Calu3 (cell line): Measurements from ENCODE around the gene CIROP. TPM values are rescaled to one million over a fixed set of nuclear protein-coding genes. Genes with fewer than 3 reads are reported as not detected.
"Not testable (repeated sequence)": the region's sequence is repeated elsewhere in the genome, so short reads cannot be mapped to it uniquely, and the experiment has no call there.

Experiments used
- BruUV-seq: library from RNA; stranded (reverse); fragments of 400-500 nt; replicated peaks from 2 replicates; lab custom pipeline; 2021; lab: Mats Ljungman, UMichigan
- CTCF ChIA-PET: fragments of 300-600 bp; sonication (Branson Sonifier 250); formaldehyde crosslinking; loops from one replicate; lab custom pipeline; 2022; ENCODE audit warnings: antibody characterized with exemption; lab: Charles Lee
- DNase-seq: peaks from one replicate; pipeline ENCODE4 v3.0.0; 2022
- H3K27ac Mint-ChIP-seq: one replicate; pipeline ENCODE4 v1.8.0; 2022; ENCODE audit warnings: mixed read lengths; ENCODE audit not compliant: unreplicated experiment
- H3K27me3 Mint-ChIP-seq: one replicate; pipeline ENCODE4 v1.8.0; 2022; ENCODE audit warnings: mixed read lengths; ENCODE audit not compliant: unreplicated experiment
- H3K36me3 Mint-ChIP-seq: one replicate; pipeline ENCODE4 v1.8.0; 2022; ENCODE audit warnings: mild to moderate bottlenecking, moderate library complexity, mixed read lengths; ENCODE audit not compliant: insufficient read depth, unreplicated experiment
- H3K4me1 Mint-ChIP-seq: one replicate; pipeline ENCODE4 v1.8.0; 2022; ENCODE audit warnings: mild to moderate bottlenecking, low read depth, mixed read lengths; ENCODE audit not compliant: unreplicated experiment
- H3K4me3 Mint-ChIP-seq: one replicate; pipeline ENCODE4 v1.8.0; 2022; ENCODE audit warnings: mild to moderate bottlenecking, low read depth, moderate library complexity, mixed read lengths; ENCODE audit not compliant: unreplicated experiment
- H3K9me3 Mint-ChIP-seq: one replicate; pipeline ENCODE4 v1.8.0; 2022; ENCODE audit warnings: low read depth, mixed read lengths; ENCODE audit not compliant: unreplicated experiment
- intact Hi-C: fragments of 100-400 bp; cut with micrococcal nuclease; formaldehyde crosslinking; loops from one replicate; pipeline ENCODE4 v1.10.0; 2022; ENCODE audit not compliant: unreplicated experiment
- total RNA-seq: library from RNA; stranded (reverse); gene quantifications from 2 replicates; pipeline ENCODE4 v1.2.3, GENCODE V29; 2022
- TF ChIP-seq, protein P1 (sequence below): fragments of 200-600 bp; IDR thresholded peaks from one replicate; pipeline ENCODE4 v1.8.0; 2022; ENCODE audit warnings: antibody characterized with exemption; ENCODE audit not compliant: unreplicated experiment

Gene CIROP
- total RNA-seq, 1 experiment from 2014 or later, result not detected

DNA sequence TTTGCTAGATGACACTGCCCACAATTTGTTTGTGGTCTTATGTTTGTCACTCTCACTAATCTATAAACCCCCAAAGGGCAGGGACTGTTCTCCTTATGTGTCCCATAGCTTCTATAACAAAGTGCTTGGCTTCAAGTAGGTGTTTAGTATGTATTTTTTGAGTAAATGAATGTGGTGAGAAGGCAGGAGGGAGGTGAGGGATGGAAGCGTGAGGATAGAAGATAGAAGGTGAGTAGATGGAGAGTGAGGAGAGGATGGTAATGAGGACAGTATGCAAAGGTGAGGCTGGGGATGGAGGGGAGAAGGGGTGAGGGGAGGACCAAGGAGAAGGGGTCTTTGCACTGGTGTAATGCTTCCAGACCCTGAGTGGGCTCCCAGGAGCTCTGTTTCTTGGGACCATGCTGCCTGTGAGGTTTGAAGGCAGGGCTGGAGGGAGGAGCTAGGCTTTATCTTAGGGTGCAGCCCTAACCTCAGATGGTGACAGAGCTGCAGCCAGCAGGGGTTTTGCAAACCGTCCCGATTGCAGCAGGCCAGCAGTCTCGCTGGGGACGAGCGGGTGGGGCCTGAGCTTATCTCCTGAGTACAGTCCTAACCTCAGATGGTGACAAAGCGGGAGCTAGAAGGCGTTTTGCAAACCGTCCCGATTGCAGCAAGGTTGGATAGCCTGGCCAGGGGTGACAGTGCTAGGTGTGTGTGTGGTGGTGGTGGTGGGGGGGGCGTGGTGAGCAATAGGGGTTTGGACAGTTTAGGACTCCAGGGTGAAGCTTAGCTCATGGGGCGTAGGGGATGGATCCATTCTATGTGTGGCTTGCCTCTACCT is 7.8 kb upstream of the CIROP start:
- TF ChIP-seq, protein P1, sequence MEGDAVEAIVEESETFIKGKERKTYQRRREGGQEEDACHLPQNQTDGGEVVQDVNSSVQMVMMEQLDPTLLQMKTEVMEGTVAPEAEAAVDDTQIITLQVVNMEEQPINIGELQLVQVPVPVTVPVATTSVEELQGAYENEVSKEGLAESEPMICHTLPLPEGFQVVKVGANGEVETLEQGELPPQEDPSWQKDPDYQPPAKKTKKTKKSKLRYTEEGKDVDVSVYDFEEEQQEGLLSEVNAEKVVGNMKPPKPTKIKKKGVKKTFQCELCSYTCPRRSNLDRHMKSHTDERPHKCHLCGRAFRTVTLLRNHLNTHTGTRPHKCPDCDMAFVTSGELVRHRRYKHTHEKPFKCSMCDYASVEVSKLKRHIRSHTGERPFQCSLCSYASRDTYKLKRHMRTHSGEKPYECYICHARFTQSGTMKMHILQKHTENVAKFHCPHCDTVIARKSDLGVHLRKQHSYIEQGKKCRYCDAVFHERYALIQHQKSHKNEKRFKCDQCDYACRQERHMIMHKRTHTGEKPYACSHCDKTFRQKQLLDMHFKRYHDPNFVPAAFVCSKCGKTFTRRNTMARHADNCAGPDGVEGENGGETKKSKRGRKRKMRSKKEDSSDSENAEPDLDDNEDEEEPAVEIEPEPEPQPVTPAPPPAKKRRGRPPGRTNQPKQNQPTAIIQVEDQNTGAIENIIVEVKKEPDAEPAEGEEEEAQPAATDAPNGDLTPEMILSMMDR, result no peak
- intact Hi-C loops, result no loop called here
- CTCF ChIA-PET, result no interaction called here
- Mint-ChIP-seq H3K4me3 (no peak overlapping the region), H3K4me1 (peaks cover 12% of the 10 kb centered on the region), H3K27ac (no peak overlapping the region), H3K36me3 (no peaks in the 10 kb centered on the region), H3K27me3 (no peaks in the 10 kb centered on the region), H3K9me3 (no peaks in the 10 kb centered on the region)
- BruUV-seq, result no TSS peak
- DNase-seq, result no peak

DNA sequence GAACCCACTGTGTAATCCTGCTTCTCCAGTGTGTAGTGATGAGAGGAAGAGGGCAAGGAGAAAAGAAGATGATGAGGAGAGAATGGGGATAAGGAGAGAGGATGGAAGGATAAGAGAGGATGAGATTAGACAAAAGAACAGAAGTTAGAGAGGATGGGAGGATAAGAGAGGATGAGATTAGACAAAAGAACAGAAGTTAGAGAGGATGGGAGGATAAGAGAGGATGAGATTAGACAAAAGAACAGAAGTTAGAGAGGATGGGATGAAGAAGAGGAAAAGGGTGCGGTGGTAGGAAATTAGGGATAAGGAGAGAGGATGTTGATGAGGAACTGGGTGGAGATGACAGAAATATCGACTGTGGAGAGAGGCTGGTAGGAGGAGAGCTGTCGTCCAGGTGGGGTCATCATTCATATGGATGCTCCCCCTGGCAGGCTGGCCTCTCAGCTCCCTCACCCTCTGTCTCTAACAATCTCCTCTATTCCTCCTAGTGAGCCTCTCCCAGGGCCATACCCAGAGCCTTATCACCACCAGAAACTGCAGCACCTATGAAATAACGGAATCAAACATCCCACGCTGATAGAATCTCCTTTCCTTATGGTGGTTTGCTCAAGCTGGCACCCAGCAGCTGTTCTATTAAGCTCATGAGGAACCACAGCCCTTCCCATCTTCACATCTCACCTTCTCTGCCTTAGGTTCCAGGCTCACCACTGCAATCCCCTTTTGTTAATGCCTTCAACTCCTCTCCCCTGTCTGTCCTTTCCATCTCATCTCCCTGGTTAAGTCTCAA is 6.0 kb upstream of the CIROP start:
- Mint-ChIP-seq H3K27ac (no peak overlapping the region), H3K36me3 (no peaks in the 10 kb centered on the region), H3K9me3 (no peaks in the 10 kb centered on the region), H3K4me1 (peaks cover 12% of the 10 kb centered on the region), H3K4me3 (no peak overlapping the region), H3K27me3 (no peaks in the 10 kb centered on the region)
- no TSS peak for BruUV-seq
- intact Hi-C loops, result no loop called here
- TF ChIP-seq, protein P1, result no peak
- CTCF ChIA-PET, result interaction anchor here (0.6 to 2.6 kb wide), 2 partner anchors 42 to 68 kb away, joined by 5 to 11 read pairs; no protein-coding TSS in a partner anchor
- no peak for DNase-seq

DNA sequence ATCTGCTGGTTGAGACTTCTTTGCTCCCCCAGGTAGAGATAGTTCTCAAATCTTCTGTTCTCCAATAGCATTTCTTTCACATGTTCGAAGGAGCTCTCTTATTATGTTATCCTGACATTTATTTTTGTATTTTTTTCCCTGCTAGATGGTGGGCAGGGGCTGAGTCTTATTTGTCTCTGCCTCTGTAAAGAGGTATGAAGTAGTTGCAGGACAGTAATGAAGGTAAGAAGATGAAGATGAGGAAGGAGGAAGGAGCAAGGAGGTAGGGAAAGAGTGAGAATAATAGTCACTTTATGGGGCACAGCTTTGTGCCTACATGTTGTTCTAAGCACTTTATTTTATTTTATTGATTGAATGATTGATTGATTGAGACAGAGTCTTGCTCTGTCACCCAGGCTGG is 5.0 kb upstream of the CIROP start:
- CTCF ChIA-PET, result interaction anchor here (0.6 to 2.6 kb wide), 3 partner anchors 15 to 69 kb away, joined by 4 to 11 read pairs (median 5); partner anchors contain the start of genes ACIN1 and C14orf119
- no peak overlapping the region for H3K4me3 Mint-ChIP-seq
- H3K9me3 Mint-ChIP-seq, result no peaks in the 10 kb centered on the region
- H3K27ac Mint-ChIP-seq, result no peak overlapping the region
- H3K36me3 Mint-ChIP-seq, result no peaks in the 10 kb centered on the region
- peaks cover 9% of the 10 kb centered on the region for H3K27me3 Mint-ChIP-seq
- no TSS peak for BruUV-seq
- intact Hi-C loops, result no loop called here
- H3K4me1 Mint-ChIP-seq, result peaks cover 5% of the 10 kb centered on the region
- DNase-seq, result no peak
- TF ChIP-seq, protein P1, result no peak

DNA sequence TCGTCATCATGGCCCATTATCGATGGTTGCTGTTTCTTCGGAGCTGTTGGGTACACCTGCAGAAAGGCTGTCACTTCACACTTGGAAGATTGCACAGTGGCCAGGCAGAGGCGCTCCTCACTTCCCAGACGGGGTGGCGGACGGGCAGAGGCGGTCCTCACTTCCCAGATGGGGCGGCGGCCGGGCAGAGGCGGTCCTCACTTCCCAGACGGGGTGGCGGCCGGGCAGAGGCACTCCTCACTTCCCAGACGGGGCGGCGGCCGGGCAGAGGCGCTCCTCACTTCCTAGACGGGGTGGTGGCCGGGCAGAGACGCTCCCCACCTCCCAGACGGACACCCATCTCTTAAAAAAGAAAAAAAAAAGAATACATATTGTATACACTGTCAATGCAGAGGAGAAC is 3.4 kb upstream of the CIROP start:
- CTCF ChIA-PET, result interaction anchor here (1.4 to 2.6 kb wide), 2 partner anchors 13 to 39 kb away, joined by 7 to 11 read pairs; partner anchors contain the start of genes ACIN1 and C14orf119
- H3K36me3 Mint-ChIP-seq, H3K27ac Mint-ChIP-seq, H3K4me1 Mint-ChIP-seq, H3K4me3 Mint-ChIP-seq, BruUV-seq, intact Hi-C loops, H3K9me3 Mint-ChIP-seq, DNase-seq: not testable (repeated sequence)
- peaks cover 24% of the 10 kb centered on the region for H3K27me3 Mint-ChIP-seq

DNA sequence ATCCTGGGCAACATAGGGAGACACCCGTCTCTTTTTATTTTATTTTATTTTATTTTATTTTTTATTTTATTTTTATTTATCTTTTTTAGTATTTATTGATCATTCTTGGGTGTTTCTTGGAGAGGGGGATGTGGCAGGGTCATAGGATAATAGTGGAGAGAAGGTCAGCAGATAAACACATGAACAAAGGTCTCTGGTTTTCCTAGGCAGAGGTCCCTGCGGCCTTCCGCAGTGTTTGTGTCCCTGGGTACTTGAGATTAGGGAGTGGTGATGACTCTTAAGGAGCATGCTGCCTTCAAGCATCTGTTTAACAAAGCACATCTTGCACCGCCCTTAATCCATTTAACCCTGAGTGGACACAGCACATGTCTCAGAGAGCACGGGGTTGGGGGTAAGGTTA is 2.8 kb upstream of the CIROP start:
- H3K9me3 Mint-ChIP-seq, intact Hi-C loops, DNase-seq, H3K4me1 Mint-ChIP-seq, BruUV-seq, H3K27ac Mint-ChIP-seq, H3K4me3 Mint-ChIP-seq, H3K36me3 Mint-ChIP-seq, CTCF ChIA-PET: not testable (repeated sequence)
- peaks cover 30% of the 10 kb centered on the region for H3K27me3 Mint-ChIP-seq
